HG02870 (cell line): ENCODE measurements around the gene APEH.

ENCODE experiments used
- ATAC-seq: cut with Tn5 transposase; IDR thresholded peaks from one replicate; pipeline ENCODE4 v1.9.1; 2021; ENCODE audit warnings: mild to moderate bottlenecking, moderate library complexity; ENCODE audit not compliant: unreplicated experiment

Gene APEH

DNA sequence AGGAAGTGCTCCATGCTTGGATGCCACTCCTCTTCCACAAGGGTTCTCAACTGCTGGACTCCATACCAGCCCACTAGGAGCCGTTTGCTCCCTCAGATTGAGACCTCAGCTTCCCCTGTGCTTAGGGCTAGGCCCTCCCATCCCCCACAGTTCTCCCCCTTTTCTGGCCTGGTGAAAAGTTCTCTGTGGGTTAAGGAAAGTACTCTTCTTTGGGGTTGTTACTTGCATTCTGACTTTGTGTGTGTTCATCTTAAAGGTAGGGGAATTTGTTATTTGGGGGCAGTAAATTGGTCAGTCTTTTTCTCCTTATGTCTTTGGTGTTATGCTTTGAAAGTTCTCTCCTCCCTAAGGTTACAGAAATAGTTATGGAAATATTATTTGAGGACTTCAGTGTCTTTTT lies 24.0 kb upstream of the APEH start:
- ATAC-seq = no peak

DNA sequence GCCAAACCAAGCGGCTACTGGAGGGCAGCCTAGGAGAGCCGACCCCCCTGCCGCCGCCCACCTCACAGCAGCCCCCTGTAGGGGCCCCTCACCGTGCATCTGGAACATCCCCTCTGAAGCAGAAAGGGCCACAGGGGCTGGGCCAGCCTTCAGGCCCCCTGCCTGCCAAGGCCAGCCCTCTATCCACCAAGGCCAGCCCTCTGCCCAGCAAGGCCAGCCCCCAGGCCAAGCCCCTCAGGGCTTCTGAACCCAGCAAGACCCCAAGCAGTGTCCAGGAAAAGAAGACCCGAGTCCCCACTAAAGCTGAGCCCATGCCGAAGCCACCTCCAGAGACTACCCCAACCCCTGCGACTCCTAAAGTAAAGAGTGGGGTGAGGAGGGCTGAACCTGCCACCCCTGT lies 23.5 kb upstream of the APEH start:
- ATAC-seq = no peak

DNA sequence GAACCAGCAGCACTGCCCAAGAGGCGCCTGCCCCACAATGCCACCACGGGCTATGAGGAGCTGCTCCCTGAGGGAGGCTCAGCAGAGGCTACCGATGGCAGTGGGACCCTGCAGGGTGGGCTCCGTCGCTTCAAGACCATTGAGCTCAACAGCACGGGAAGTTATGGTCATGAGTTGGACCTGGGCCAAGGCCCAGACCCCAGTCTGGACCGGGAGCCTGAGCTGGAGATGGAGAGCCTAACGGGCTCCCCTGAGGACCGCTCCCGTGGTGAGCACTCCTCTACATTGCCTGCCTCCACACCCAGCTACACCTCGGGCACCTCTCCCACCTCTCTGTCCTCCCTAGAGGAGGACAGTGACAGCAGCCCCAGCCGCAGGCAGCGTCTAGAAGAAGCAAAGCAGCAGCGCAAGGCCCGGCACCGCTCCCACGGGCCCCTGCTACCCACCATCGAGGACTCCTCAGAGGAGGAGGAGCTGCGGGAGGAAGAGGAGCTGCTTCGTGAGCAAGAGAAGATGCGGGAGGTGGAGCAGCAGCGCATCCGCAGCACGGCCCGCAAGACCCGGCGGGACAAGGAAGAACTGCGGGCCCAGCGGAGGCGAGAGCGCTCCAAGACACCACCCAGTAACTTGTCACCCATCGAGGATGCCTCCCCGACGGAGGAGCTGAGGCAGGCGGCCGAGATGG lies 21.8 kb upstream of the APEH start:
- no peak for ATAC-seq

DNA sequence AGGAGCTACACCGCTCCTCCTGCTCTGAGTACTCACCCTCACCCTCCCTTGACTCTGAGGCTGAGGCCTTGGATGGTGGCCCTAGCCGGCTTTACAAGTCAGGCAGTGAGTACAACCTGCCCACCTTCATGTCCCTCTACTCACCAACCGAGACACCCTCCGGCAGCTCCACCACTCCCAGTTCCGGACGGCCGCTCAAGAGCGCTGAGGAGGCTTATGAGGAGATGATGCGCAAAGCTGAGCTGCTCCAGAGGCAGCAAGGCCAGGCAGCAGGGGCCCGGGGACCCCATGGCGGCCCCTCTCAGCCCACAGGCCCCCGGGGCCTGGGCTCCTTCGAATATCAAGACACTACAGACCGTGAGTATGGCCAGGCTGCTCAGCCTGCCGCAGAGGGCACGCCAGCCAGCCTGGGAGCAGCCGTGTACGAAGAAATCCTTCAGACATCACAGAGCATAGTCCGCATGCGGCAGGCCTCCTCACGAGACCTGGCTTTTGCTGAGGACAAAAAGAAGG lies 21.2 kb upstream of the APEH start:
- no peak for ATAC-seq

DNA sequence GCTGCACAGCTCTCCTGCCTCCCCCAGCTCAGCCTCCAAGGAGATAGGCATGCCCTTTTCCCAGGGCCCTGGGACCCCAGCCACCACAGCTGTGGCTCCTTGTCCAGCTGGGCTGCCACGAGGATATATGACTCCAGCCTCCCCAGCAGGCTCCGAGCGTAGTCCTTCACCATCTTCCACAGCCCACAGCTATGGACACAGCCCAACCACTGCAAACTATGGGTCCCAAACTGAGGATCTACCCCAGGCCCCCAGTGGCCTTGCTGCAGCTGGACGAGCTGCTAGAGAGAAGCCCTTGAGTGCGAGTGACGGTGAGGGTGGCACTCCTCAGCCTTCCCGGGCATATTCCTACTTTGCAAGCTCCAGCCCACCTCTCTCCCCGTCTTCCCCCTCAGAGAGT lies 20.5 kb upstream of the APEH start:
- no peak for ATAC-seq

DNA sequence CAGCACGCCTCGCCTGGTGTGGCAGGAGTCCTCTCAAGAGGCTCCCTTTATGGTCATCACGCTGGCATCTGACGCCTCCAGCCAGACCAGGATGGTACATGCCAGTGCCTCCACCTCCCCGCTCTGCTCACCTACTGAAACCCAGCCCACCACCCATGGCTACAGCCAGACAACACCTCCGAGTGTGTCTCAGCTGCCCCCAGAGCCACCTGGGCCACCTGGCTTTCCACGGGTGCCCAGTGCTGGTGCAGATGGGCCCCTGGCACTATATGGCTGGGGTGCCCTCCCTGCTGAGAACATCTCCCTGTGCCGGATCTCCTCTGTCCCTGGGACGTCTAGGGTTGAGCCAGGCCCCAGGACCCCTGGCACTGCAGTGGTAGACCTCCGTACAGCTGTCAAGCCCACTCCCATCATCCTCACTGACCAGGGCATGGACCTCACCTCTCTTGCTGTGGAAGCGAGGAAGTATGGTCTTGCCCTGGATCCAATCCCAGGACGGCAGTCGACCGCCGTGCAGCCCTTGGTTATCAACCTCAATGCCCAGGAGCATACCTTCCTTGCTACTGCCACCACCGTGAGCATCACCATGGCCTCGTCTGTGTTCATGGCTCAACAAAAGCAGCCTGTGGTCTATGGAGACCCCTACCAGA lies 19.9 kb upstream of the APEH start:
- ATAC-seq = no peak

DNA sequence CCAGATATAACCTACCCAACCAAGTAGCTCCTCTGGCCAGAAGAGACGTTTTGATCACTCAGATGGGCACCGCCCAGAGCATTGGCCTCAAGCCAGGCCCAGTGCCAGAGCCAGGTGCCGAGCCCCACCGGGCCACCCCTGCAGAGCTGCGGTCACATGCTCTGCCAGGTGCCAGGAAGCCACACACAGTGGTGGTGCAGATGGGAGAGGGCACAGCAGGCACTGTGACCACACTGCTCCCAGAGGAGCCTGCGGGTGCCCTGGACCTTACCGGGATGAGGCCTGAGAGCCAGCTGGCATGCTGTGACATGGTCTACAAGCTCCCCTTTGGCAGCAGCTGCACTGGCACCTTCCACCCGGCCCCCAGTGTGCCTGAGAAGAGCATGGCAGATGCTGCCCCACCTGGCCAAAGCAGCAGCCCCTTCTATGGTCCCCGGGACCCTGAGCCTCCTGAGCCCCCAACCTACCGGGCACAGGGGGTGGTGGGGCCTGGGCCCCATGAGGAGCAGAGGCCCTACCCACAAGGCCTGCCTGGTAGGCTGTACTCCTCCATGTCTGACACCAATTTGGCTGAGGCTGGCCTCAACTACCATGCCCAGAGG lies 19.1 kb upstream of the APEH start:
- ATAC-seq = no peak

DNA sequence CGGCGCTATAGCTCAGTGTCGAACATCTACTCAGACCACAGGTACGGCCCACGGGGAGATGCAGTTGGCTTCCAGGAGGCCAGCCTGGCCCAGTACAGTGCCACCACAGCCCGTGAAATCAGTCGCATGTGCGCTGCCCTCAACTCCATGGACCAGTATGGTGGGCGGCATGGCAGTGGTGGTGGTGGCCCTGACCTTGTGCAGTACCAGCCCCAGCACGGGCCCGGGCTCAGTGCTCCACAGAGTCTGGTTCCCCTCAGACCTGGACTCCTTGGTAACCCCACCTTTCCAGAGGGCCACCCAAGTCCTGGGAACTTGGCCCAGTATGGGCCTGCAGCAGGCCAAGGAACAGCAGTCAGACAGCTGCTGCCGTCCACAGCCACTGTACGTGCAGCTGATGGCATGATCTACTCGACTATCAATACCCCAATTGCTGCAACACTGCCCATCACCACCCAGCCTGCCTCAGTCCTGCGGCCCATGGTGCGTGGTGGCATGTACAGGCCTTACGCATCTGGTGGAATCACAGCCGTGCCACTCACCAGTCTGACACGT lies 18.3 kb upstream of the APEH start:
- ATAC-seq = no peak

DNA sequence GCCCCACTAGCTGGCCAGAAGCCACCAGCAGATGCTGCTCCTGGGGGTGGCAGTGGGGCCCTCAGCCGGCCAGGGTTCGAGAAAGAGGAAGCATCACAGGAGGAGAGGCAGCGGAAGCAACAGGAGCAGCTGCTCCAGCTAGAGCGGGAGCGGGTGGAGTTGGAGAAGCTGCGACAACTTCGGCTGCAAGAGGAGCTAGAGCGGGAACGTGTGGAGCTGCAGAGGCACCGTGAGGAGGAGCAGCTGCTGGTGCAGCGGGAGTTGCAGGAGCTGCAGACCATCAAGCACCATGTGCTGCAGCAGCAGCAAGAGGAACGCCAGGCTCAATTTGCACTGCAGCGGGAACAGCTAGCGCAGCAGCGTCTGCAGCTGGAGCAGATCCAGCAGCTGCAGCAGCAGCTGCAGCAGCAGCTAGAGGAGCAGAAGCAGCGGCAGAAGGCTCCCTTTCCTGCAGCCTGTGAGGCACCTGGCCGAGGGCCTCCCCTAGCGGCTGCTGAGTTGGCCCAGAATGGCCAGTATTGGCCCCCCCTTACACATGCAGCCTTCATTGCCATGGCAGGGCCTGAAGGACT lies 17.5 kb upstream of the APEH start:
- no peak for ATAC-seq

DNA sequence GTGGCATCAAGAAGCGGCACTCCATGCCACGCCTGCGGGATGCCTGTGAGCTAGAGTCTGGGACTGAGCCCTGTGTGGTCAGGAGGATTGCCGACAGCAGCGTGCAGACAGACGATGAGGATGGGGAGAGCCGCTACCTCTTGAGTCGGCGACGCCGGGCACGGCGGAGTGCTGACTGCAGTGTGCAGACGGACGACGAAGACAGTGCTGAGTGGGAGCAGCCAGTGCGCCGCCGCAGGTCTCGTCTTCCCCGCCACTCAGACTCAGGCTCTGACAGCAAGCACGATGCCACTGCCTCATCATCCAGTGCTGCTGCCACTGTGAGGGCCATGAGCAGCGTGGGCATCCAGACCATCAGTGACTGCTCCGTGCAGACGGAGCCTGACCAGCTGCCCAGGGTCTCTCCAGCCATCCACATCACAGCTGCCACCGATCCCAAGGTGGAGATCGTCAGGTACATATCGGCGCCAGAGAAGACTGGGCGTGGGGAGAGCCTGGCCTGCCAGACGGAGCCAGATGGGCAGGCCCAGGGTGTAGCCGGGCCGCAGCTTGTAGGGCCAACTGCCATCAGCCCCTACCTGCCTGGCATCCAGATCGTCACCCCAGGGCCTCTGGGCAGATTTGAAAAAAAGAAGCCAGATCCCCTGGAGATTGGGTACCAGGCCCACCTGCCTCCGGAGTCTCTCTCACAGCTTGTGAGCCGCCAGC lies 16.8 kb upstream of the APEH start:
- no peak for ATAC-seq

DNA sequence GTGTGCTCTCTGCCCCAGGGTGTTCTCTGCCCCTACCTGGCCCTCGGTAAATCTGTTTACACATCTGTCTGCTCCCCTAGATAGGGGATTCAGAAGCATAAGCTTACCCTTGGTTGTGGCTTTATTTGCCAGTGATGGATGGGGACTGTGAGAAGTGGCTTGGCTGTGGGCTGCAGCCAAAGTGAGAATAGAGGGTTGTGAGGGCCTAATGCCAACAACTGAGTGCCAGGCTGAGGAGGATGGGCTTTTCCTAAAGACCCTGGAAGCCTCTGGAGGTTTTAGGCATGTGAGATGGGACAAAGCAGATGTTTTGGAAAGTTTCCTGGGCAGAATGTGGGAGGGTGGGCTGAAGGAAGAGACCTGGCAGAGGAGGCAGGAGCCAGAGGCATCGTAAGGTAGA lies 15.4 kb upstream of the APEH start:
- ATAC-seq = no peak

DNA sequence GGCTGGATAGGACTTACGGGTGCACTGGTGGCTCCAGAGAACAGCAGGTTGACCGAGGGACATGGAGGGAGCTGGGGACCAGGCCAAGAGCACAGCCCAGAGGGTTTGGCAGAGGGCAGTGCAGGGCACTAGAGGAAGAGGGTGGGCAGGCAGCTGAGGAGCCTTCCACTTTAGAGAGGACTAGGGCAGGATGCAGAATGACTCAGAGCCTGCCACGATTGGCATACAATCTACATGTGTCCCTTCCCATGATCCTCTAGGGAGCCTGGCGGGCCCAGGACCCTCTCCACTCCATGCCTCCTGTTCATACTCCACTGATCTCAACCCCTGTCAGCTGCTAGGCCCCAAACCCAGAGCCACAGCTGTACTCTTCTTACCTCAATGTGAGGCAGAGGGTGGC lies 14.4 kb upstream of the APEH start:
- no peak for ATAC-seq

DNA sequence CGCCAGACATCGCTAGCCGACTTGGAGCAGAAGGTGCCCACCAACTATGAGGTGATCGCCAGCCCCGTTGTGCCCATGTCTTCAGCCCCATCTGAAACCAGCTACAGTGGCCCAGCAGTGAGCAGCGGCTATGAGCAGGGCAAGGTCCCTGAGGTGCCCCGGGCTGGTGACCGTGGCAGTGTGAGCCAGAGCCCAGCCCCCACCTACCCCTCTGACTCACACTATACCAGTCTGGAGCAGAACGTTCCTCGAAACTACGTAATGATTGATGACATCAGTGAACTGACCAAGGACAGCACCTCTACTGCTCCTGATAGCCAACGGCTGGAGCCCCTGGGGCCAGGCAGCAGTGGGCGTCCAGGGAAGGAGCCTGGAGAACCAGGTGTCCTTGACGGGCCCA lies 12.9 kb upstream of the APEH start:
- no peak for ATAC-seq

DNA sequence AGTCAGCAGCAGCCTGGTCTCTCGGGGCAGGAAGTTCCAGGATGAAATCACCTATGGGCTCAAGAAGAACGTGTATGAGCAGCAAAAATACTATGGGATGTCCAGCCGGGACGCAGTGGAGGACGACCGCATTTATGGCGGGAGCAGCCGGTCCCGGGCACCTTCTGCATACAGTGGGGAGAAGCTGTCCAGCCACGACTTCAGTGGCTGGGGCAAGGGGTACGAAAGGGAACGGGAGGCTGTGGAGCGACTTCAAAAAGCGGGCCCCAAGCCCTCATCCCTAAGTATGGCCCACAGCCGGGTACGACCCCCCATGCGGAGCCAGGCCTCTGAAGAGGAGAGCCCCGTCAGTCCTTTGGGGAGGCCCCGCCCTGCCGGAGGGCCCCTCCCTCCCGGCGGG lies 12.1 kb upstream of the APEH start:
- no peak for ATAC-seq

DNA sequence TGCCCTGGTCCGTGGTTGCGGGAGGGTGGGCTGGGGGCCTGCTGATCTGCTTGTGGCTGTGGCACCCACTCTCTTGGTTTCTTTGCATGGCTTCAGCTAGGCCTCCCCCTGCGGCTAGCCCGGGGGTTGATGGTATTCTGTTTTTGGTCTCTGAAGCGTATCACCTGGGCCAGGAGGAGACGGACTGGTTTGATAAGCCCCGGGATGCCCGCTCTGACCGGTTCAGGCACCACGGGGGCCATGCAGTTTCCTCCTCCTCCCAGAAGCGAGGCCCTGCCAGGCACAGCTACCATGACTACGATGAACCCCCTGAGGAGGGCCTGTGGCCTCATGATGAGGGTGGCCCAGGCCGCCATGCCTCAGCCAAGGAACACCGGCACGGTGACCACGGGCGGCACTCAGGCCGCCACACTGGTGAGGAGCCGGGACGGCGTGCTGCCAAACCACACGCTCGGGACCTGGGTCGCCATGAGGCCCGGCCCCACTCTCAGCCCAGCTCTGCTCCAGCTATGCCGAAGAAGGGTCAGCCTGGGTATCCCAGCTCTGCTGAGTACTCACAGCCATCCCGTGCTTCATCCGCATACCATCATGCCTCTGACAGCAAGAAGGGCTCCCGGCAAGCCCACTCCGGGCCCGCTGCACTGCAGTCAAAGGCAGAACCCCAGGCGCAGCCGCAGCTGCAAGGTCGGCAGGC lies 11.3 kb upstream of the APEH start:
- no peak for ATAC-seq

DNA sequence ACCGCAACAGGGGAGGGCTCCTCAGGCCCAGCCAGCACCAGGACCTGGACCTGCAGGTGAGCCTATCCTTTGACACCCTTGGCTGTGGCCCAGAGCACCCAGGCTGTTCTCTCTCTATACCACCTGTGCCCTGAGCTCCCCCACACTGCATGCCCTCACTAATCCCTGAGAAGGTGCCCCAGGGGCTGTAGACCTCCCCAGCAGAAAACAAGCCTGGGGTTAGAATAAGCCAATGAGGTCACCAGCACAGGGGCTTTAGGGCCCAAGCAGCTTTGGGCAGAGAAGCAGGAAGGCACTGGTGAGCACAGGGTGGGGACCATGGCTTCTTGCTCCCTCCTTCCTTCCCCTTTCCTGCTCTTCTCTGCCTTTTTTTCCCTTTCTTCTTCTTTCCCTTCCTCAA lies 10.3 kb upstream of the APEH start:
- ATAC-seq = no peak

DNA sequence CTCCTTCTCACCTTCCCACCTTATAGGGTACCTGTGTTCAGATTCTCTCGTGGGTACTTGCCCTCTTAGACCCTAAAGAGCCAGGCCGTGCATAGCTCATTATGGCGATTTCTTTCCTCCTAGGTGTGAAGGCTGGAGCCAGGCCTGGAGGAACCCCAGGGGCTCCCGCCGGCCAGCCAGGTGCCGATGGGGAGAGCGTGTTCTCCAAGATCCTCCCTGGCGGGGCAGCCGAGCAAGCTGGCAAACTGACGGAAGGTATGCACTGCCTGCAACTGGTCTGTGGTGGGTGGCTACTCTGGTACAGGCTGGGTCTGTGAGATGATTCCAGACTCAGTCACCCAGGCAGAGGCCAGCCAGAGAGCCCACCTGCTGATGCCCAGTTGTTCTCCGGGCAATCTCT lies 9.9 kb upstream of the APEH start:
- ATAC-seq = no peak

DNA sequence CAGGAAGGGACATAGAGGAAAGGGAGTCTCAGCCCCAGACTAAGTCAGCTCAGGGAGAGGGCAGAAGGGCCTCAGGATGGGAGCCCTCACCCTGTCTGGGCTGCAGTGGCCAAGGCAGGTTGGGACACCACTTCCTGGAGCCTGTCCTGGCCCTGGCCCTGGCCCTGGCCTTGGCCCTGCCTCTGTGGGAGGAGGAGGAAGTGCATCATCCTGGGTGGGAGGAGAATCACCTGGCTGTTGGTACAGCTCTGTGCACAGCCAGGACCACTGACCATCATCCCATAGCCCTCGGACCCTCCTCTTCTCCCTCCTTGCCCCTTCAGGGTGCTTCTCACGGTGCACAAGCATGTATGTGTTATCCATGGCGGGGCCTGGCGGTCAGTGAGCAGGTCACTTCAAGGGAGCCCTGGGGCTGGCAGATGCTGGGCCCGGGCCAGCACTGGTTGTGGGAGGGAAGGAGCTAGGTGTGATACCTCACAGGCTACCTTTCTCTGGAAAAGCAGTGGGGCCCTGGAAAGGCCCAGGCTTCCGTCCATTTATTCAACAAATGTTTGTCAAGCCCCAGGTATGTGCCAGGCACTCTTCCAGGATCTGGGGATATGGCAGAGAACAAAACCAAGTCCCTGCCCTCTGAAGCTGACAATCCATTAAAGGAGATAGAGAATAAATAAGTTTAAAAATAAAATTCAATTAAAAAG lies 8.2 kb upstream of the APEH start:
- no peak for ATAC-seq

DNA sequence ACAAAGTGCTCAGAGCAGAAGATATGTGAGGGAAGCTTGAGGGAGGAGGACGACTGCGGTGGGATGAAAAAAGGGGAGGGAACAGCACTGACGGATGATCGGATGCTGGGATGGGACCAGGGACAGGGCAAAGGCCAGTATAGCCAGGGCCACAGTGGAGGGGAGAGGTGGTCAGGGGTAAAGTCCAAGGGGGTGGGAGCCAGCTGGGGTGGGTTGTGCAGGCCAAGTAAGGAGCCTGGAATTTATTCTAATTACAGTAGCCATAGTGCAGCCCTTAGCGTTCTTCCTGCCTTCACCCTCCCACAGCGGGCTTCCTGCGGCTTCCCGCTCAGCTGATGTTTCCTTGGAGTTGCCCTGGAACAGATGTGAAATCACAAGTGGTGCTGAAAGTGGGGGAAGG lies 7.6 kb upstream of the APEH start:
- no peak for ATAC-seq
